Rectal smooth muscle tissue (tissue), 1 donor: Measurements from ENCODE around the gene GPR25.

Experiments used
- H3K27ac ChIP-seq: one replicate; pipeline ENCODE4 v1.7.0; 2013; ENCODE audit warnings: low read depth, low read length, inconsistent platforms
- H3K27me3 ChIP-seq: one replicate; pipeline ENCODE4 v1.7.0; 2013; ENCODE audit warnings: low read length; ENCODE audit not compliant: control insufficient read depth, insufficient read depth
- H3K36me3 ChIP-seq: one replicate; pipeline ENCODE4 v1.7.0; 2013; ENCODE audit warnings: low read length; ENCODE audit not compliant: control insufficient read depth, insufficient read depth
- H3K4me1 ChIP-seq: one replicate; pipeline ENCODE4 v1.7.0; 2013; ENCODE audit warnings: low read length; ENCODE audit not compliant: control insufficient read depth, insufficient read depth
- H3K4me3 ChIP-seq: one replicate; pipeline ENCODE4 v1.7.0; 2013; ENCODE audit warnings: low read length
- H3K9ac ChIP-seq: one replicate; pipeline ENCODE4 v1.7.0; 2013; ENCODE audit warnings: low read length

GPR25 gene

DNA sequence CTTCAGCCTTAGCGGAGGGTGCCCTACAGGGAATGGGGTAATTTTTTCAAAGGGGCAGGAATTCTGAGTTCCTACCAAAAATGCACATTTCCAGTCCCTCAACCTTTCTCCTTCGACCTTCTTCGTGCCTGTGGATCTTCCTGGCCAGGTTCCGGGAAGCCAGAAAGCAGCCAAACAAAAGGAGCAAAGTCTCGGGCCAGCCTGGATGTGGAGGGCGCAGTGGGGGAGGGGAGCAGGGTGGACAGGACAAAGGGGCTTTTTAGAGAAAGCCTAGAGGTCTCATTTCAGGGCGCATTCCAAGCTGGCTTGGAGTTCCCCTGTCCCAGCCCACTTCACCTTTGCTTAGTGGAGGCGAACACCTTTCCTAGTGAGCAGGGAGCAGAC is 19.0 kb downstream of the GPR25 start:
- Histone ChIP-seq H3K9ac (no peak overlapping the region), H3K27me3 (peaks cover 2% of the 10 kb centered on the region), H3K4me1 (no peaks in the 10 kb centered on the region), H3K36me3 (no peaks in the 10 kb centered on the region), H3K27ac (no peak overlapping the region), H3K4me3 (peak overlapping the region; percentile 75)

DNA sequence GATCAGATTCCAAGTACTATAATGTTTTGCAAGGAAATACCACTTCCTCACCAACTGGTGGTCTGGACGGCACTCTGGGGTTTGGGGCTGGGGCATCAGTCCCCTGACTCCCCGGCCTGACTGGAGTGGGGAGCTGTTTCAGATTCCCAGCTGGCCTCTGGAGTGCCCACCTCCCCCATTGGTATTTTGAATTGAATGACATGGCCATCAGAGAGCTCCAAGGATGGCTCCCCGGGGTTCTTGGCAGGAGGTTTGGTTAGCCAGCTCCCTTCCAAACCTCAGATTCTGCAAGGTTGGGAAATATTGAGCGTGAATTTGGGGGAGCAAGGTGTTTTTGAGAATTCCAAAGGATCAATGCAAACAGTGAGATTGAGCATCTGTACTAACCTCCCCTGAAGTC is 19.8 kb downstream of the GPR25 start:
- Histone ChIP-seq H3K27ac (no peak overlapping the region), H3K9ac (no peak overlapping the region), H3K4me1 (no peaks in the 10 kb centered on the region), H3K27me3 (peaks cover 2% of the 10 kb centered on the region), H3K4me3 (no peak overlapping the region), H3K36me3 (no peaks in the 10 kb centered on the region)

DNA sequence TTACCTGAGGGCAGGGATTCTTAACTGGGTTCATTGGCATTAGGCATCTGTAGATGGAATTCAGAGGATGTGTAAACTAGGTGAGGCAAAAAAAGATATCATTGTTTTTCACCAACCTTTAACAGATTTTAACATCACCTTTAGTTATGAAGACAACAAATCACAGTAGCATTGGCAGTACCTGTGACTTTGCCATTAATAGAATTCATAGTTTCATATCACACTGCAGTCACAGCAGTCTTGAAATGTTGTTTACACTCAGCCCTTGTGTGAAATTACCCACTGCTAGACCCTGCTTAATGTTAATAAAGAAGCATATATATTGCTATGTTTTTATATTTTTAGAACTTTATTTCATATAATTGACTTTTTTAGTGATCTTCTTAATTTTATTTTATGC is 20.2 kb downstream of the GPR25 start:
- no peak overlapping the region for H3K9ac ChIP-seq
- H3K4me3 ChIP-seq: no peak overlapping the region
- no peak overlapping the region for H3K27ac ChIP-seq
- H3K4me1 ChIP-seq: no peaks in the 10 kb centered on the region
- no peaks in the 10 kb centered on the region for H3K36me3 ChIP-seq
- H3K27me3 ChIP-seq: peaks cover 2% of the 10 kb centered on the region

DNA sequence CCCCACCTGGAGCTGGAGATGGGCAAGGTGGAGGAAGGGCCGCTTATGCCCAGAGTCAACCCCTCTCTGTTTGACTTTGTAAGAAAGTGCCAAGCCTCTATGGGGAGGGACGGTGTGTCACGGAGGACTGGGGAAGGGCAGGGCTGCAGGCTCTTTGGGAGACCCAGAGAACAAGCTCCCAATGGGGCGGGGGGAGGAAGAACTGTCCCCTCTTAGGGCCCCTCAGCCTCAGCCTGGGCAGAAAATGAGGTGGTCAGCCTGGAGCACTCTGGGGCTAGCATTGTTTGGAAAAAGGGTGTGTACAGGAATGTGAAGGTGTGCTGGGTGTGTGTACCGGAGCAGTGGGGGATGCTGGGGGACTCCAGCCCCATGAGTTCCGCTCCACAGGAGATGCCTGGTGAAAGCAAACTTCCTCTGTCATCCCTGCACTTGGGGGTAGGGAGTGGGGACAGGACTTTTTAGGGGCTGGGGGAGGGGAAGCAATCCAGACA is 20.7 kb downstream of the GPR25 start:
- Histone ChIP-seq H3K4me3 (no peak overlapping the region), H3K27ac (no peak overlapping the region), H3K9ac (no peak overlapping the region), H3K27me3 (peaks cover 2% of the 10 kb centered on the region), H3K36me3 (peaks cover 3% of the 10 kb centered on the region), H3K4me1 (no peaks in the 10 kb centered on the region)

DNA sequence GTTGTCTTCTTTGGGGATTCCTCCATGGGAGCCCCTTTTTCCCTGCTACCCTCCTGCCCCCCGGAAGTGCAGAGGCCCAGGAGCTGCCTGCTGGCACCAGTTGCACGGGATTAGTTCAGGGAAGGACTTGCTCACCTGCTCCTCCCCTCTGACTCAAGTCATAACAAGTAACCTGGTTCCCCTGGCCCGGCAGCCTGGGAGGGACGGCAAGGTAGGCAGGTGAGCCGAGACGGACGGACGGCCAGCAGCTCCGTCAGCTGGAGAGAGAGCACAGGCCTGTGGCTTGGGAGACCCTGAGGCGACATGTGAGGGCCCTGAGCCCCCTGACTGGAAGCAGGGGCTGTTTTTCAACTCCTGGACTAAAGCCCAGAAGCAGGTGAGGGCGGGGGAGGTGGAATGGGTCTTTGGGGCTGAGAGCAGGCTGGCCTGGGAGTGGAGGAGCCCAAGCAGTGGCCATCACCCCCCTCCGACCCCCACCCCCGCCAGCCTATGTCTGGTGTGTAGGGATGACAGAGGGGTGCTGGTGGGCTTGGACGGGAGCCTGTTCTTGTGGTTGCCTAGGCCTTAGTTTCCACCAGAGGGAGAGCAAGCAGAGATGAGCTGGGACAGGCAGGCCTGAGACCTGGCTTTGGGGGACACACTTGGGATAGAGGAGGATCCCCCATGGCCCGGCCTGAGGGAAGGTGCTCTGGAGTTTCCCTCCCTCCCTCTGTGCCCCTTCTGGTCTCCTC is 22.1 kb downstream of the GPR25 start, which contains the start of gene INAVA:
Gene INAVA, plus strand, starts transcription at position 189 of the 731 bp plus-strand sequence. CDS start 3,501 bp downstream, outside the sequence.
- Histone ChIP-seq H3K36me3 (peaks cover 7% of the 10 kb centered on the region), H3K9ac (peak within 1 kb of the TSS; percentile 70), H3K27me3 (peaks cover 2% of the 10 kb centered on the region), H3K4me3 (peak within 1 kb of the TSS; percentile 65), H3K4me1 (no peaks in the 10 kb centered on the region), H3K27ac (peak within 1 kb of the TSS; percentile 4)

DNA sequence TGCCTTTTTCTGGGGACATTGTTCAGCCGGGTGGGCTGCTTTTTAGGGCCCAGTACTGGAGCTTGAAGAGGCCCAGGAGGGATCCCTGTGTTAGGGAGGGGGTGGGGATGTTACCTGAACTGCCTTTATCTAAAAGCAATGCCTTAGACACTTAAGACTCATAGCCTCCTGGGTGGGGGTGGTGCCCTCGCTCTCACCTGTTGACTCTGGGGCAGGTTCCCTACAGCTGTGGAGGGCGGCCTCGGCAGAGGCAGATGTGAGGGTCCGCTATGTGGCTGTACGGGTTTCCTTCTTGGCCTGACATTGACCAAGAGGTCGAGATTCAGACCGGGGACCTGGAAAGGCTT is 22.6 kb downstream of the GPR25 start:
- H3K9ac ChIP-seq: no peak overlapping the region
- peaks cover 7% of the 10 kb centered on the region for H3K36me3 ChIP-seq
- H3K4me1 ChIP-seq: no peaks in the 10 kb centered on the region
- peaks cover 2% of the 10 kb centered on the region for H3K27me3 ChIP-seq
- H3K4me3 ChIP-seq: peak overlapping the region; percentile 65
- H3K27ac ChIP-seq: no peak overlapping the region

DNA sequence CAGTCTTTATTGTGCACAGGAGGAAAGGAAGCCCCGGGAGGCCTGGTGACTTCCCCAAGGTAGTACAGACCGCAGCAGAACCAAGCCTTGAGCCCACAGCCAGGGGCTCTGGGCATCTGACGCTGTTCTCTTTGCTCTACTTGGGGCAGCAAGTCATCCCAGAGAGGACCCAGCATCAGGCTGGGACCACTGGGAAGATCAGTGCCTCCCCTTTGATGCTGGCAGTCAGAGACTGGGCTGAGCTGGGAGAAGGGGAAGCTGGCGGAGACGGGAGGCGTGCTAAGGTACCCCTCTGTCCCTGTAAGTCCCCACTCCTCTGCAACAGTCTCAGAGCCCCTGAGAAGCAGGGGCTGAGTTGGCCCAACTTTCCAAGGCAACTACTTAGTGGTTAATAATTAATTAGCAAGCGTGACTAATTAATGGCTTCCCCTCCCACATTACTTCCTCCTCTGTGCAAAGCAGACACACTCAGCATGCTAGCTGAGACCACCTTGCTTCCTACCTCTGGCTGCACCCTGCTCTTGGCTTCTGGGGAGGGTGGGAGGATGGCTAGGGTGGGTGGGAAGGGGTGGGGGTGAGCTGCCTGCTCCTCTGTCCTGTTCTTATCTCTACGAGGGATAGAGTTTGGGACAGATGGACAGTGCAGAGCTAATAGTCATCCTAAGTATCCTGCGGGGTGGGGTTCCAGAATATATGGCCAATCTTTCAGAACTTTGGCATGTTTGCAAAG is 23.2 kb downstream of the GPR25 start:
- Histone ChIP-seq H3K27ac (no peak overlapping the region), H3K9ac (no peak overlapping the region), H3K4me3 (peak overlapping the region; percentile 65), H3K36me3 (peaks cover 7% of the 10 kb centered on the region), H3K27me3 (peaks cover 2% of the 10 kb centered on the region), H3K4me1 (no peaks in the 10 kb centered on the region)

DNA sequence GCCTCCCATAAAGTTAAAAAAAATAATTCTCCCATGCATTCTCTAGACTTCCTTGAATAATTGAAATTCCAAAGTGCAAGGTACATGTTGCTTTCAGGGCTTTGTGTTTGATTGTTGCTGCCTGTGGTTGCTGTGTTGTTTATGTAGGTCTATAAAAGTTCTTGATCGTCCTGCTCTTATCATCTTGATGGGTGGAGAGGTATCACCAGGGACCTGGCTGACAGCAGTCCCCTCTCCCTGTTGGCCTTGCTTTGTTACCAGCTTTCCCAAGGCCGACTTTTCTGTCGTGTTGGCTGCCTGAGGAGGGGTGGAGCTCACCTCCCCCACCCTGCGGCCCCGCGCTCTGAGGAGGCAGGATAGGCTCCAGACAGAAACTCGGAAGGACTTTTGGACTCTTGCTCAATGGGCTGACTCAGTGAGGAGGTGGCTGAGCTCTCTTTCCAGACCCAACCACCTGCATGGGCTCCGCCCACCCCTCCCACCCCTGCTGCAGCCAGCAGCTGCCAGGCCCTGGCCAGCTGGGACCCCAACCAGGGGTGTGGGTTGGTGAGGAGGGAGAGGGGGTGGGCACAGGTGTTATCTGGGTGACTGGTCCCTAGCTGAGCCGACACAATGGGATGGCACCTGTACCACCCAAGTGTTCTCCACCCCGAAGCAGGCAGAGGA is 23.9 kb downstream of the GPR25 start:
- no peaks in the 10 kb centered on the region for H3K27me3 ChIP-seq
- no peak overlapping the region for H3K27ac ChIP-seq
- H3K4me3 ChIP-seq: peak overlapping the region; percentile 55
- H3K36me3 ChIP-seq: peaks cover 11% of the 10 kb centered on the region
- H3K9ac ChIP-seq: no peak overlapping the region
- no peaks in the 10 kb centered on the region for H3K4me1 ChIP-seq

DNA sequence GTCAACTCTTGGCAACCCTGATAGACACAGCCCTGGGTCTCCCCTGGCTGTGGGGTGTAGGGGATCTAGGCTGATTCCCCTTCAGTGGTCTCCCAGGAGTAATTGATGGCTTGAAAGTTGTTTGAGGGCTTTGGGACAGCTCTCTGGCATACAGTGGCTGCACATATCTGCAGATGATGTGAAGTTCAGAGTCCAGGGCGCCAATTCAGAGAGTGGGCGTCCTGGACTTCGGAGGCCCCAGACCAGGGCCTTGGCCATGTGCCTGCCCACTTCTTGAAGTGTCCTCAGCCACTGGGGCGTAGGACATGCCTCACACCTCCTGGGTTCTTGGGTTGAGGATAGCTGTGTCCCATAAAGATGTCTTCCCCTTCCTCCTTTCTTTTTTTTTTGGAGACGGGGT is 24.5 kb downstream of the GPR25 start:
- no peak overlapping the region for H3K9ac ChIP-seq
- H3K4me1 ChIP-seq: no peaks in the 10 kb centered on the region
- H3K36me3 ChIP-seq: peaks cover 11% of the 10 kb centered on the region
- no peaks in the 10 kb centered on the region for H3K27me3 ChIP-seq
- H3K4me3 ChIP-seq: peak overlapping the region; percentile 55
- no peak overlapping the region for H3K27ac ChIP-seq

DNA sequence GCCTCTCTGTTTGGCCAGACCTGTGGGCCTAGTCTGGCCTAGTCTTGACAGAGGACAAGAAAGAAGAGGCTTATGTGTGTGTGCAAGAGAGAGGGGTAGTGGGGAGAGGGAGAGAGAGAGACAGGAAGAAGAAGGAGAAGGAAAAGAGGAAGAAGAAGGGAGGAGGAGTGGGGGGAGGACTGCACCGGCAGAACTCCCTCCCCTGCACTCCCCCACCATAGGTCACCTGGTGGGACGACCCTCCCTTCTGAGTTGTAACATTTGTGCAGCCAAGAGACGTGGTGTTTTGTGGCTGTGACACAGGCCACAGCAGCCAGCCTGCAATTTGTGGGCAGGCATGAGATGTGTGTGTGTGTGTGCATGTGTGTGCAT is 26.2 kb downstream of the GPR25 start:
- no peak overlapping the region for H3K9ac ChIP-seq
- H3K27ac ChIP-seq: no peak overlapping the region
- peaks cover 11% of the 10 kb centered on the region for H3K36me3 ChIP-seq

DNA sequence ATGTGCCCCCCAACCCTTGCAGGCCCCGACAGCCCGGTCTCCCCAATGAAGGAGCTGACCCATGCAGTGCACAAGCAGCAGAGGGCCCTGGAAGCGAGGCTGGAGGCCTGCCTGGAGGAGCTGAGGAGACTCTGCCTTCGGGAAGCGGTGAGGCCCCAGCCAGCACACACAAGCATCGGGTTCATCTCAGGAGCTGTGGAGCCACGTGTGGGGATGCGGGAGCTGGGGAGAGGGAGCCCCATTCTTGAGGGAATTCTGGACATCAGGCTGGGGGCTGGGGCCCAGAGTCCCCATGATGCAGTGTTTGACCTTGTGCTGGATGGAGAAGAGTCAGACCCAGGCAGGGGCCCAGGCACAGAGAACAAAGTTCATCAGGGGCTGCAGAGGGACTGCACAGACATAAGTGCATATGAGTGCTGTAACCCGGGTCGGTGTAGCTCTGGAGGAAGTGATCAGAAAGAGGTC is 26.7 kb downstream of the GPR25 start:
- Histone ChIP-seq H3K9ac (no peak overlapping the region), H3K27me3 (no peaks in the 10 kb centered on the region), H3K36me3 (peaks cover 11% of the 10 kb centered on the region), H3K27ac (no peak overlapping the region), H3K4me3 (no peak overlapping the region), H3K4me1 (no peaks in the 10 kb centered on the region)

More for the DNA sequence above, 26.2 kb downstream of the GPR25 start:
- Histone ChIP-seq H3K4me3 (no peak overlapping the region), H3K4me1 (no peaks in the 10 kb centered on the region), H3K27me3 (no peaks in the 10 kb centered on the region)
